ENCODE results near the gene TM7SF2. TPM values are rescaled to one million over a fixed set of nuclear protein-coding genes. Genes with fewer than 3 reads are reported as not detected.

The TM7SF2 gene
- total RNA-seq (2013), result 4.9 TPM
- polyA plus RNA-seq, result 1 to 10 TPM; 1.8 to 4.5 (median 1.8) TPM
- 2.5 and 4.8 TPM in 2 replicates for polyA minus RNA-seq
- total RNA-seq, result 1.7 to 7.0 (median 3.0) reads per million in 11 experiments

- H2AFZ ChIP-seq (ENCODE audit: insufficient read depth, low read depth, low read length, poor library complexity, severe bottlenecking), result peak within 1 kb of the TSS; percentile 70
- H3K36me3 Mint-ChIP-seq, result peaks cover 25 to 32% of the 10 kb centered on the region in 2 donors
- H3K4me1 ChIP-seq (ENCODE audit: control insufficient read depth in 1 of 2, insufficient read depth in 2 of 2, low read length in 2 of 2), result peaks cover 36 to 44% of the 10 kb centered on the region in 2 donors
- H3K9me3 ChIP-seq (replicated peaks in 1 of 2; ENCODE audit: control insufficient read depth in 1 of 2, insufficient read depth in 1 of 2, low read length in 2 of 2), result no peaks in the 10 kb centered on the region
- peak; percentile 84 to 90 (median 86) for DNase-seq
- peak within 1 kb of the TSS; percentile 95 for H3K4me2 ChIP-seq (replicated peaks; ENCODE audit: extremely low read depth, low read length, poor library complexity, severe bottlenecking)
- no peak for TF ChIP-seq CTCF (IDR thresholded peaks at IDR 0.05)
- peaks cover 31% of the 10 kb centered on the region for H4K20me1 ChIP-seq (ENCODE audit: insufficient read depth, low read length)
- intact Hi-C loops (cut with micrococcal nuclease), result loop anchor here in 1 of 2 donors (5.0 kb wide), 2 partner anchors 70 to 100 kb away; partner anchors contain the start of genes ARL2 and CAPN1
- peaks cover 13 to 22% (median 15%) of the 10 kb centered on the region in 3 donors for H3K27me3 Mint-ChIP-seq (ENCODE audit: low read depth in 3 of 3)
- WGBS (ENCODE audit: insufficient coverage), result under 1% methylated on average over 58 of the region's 64 CpGs
- peaks cover 12% of the 10 kb centered on the region for H3K79me2 ChIP-seq (ENCODE audit: insufficient read depth, low read length)
- peak within 1 kb of the TSS in 1 of 2 donors; percentile 12 for H3K27ac ChIP-seq (ENCODE audit: low read depth in 1 of 2, low read length in 2 of 2)
- H3K9ac ChIP-seq (ENCODE audit: insufficient read depth, low read length, poor library complexity, severe bottlenecking), result peak within 1 kb of the TSS; percentile 54
- peak within 1 kb of the TSS; percentile 31 to 81 (median 40) for H3K4me3 ChIP-seq (replicated peaks in 1 of 3; ENCODE audit: low read depth in 2 of 3, low read length in 3 of 3)
- H3K27me3 ChIP-seq (ENCODE audit: control insufficient read depth in 2 of 2, insufficient read depth in 2 of 2, low read length in 2 of 2), result peaks cover 0 to 15% of the 10 kb centered on the region in 2 donors
- H3K4me1 Mint-ChIP-seq, result peaks cover 43% of the 10 kb centered on the region
- peak within 1 kb of the TSS; percentile 80 to 91 for H3K4me3 Mint-ChIP-seq
- peaks cover 0 to 6% (median 0%) of the 10 kb centered on the region in 7 donors for H3K9me3 Mint-ChIP-seq
- peaks cover 21 to 29% of the 10 kb centered on the region in 2 donors for H3K36me3 ChIP-seq (replicated peaks in 1 of 2; ENCODE audit: control insufficient read depth in 1 of 2, insufficient read depth in 2 of 2, low read length in 2 of 2)
- H3K27ac Mint-ChIP-seq, result peak within 1 kb of the TSS in 6 of 7 donors; percentile 19 to 82 (median 71)
Measured at GRCh38 chr11:65111744-65112545, at the start of gene TM7SF2. Gene TM7SF2, plus strand, starts transcription at chr11:65111872. Its CDS starts 144 bp downstream, at chr11:65112016.

- H3K4me1 Mint-ChIP-seq, result peaks cover 31% of the 10 kb centered on the region
- Histone ChIP-seq H3K27me3 (ENCODE audit: control insufficient read depth in 2 of 2, insufficient read depth in 2 of 2, low read length in 2 of 2) (no peaks in the 10 kb centered on the region), H2AFZ (ENCODE audit: insufficient read depth, low read depth, low read length, poor library complexity, severe bottlenecking) (no peak overlapping the region), H3K27ac (ENCODE audit: low read depth in 1 of 2, low read length in 2 of 2) (no peak overlapping the region), H3K9me3 (replicated peaks in 1 of 2; ENCODE audit: control insufficient read depth in 1 of 2, insufficient read depth in 1 of 2, low read length in 2 of 2) (no peaks in the 10 kb centered on the region), H3K4me3 (replicated peaks in 1 of 3; ENCODE audit: low read depth in 2 of 3, low read length in 3 of 3) (no peak overlapping the region), H4K20me1 (ENCODE audit: insufficient read depth, low read length) (no peaks in the 10 kb centered on the region), H3K4me1 (ENCODE audit: control insufficient read depth in 1 of 2, insufficient read depth in 2 of 2, low read length in 2 of 2) (peaks cover 5 to 8% of the 10 kb centered on the region in 2 donors), H3K4me2 (replicated peaks; ENCODE audit: extremely low read depth, low read length, poor library complexity, severe bottlenecking) (no peak overlapping the region), H3K36me3 (replicated peaks in 1 of 2; ENCODE audit: control insufficient read depth in 1 of 2, insufficient read depth in 2 of 2, low read length in 2 of 2) (no peaks in the 10 kb centered on the region), H3K9ac (ENCODE audit: insufficient read depth, low read length, poor library complexity, severe bottlenecking) (no peak overlapping the region), H3K79me2 (ENCODE audit: insufficient read depth, low read length) (no peaks in the 10 kb centered on the region)
- peaks cover 7 to 16% (median 12%) of the 10 kb centered on the region in 3 donors for H3K27me3 Mint-ChIP-seq (ENCODE audit: low read depth in 3 of 3)
- TF ChIP-seq CTCF (IDR thresholded peaks at IDR 0.05), result no peak
- H3K4me3 Mint-ChIP-seq, result no peak overlapping the region
- WGBS (ENCODE audit: insufficient coverage), result 93% methylated on average over 1 of the region's 3 CpGs
- DNase-seq, result no peak
- intact Hi-C loops (cut with micrococcal nuclease), result no loop called here
- no peaks in the 10 kb centered on the region for H3K36me3 Mint-ChIP-seq
- H3K9me3 Mint-ChIP-seq, result peaks cover 0 to 4% (median 0%) of the 10 kb centered on the region in 7 donors
- no peak overlapping the region for H3K27ac Mint-ChIP-seq
Measured at GRCh38 chr11:65063532-65063931, 48.1 kb upstream of the TM7SF2 start.
